G401 (cell line): ENCODE results near the gene PCDHGA11. TPM values are rescaled to one million over a fixed set of nuclear protein-coding genes. Genes with fewer than 3 reads are reported as not detected.
"Not testable (repeated sequence)": the region's sequence is repeated elsewhere in the genome, so short reads cannot be mapped to it uniquely, and the experiment has no call there.

Source experiments
- DNase-seq: peaks from one replicate; pipeline ENCODE4 v3.0.0-alpha.2; 2015; ENCODE audit warnings: low spot score
- in situ Hi-C: cut with HindIII; loops from 2 replicates; pipeline ENCODE4 v1.10.0; 2016; ENCODE audit warnings: low sequenced_read_pairs, mixed read lengths
- total RNA-seq: library from RNA; depleted of rRNA; stranded (reverse); fragments of >200 nt; shearing (Covaris generic); gene quantifications from 2 replicates; pipeline ENCODE4 v1.2.3, GENCODE V29; 2014

The PCDHGA11 gene
- total RNA-seq, 1 experiment from 2014 or later = not detected

- peak; percentile 5 for DNase-seq
- in situ Hi-C loops = not testable (repeated sequence)
Measured at GRCh38 chr5:141397756-141398551, 22.9 kb upstream of the PCDHGA11 start, which contains the start of gene PCDHGB5. Gene PCDHGB5 (plus strand): TSS chr5:141397947. CDS start chr5:141398128, 181 bp downstream.

GRCh38 chr5:141398608-141399007 is 22.2 kb upstream of the PCDHGA11 start:
- in situ Hi-C loops = no loop called here
- no peak for DNase-seq

GRCh38 chr5:141399555-141400258 is 21.1 kb upstream of the PCDHGA11 start:
- DNase-seq = no peak
- in situ Hi-C loops = no loop called here

- in situ Hi-C loops = no loop called here
- peak; percentile 37 for DNase-seq
Measured at GRCh38 chr5:141402553-141403243, 18.2 kb upstream of the PCDHGA11 start, which contains the start of gene PCDHGA9. Gene PCDHGA9 (plus strand): TSS chr5:141402778. CDS start chr5:141402953, 175 bp downstream.

- no peak for DNase-seq
- in situ Hi-C loops = no loop called here
Measured at GRCh38 chr5:141403387-141403786, 17.5 kb upstream of the PCDHGA11 start.

GRCh38 chr5:141407790-141408505 is 12.9 kb upstream of the PCDHGA11 start, which contains the start of gene PCDHGB6:
Gene PCDHGB6 (plus strand): TSS chr5:141408021. CDS start chr5:141408203, 182 bp downstream.
- DNase-seq = peak; percentile 9
- in situ Hi-C loops = not testable (repeated sequence)

- no peak for DNase-seq
- in situ Hi-C loops = no loop called here
Measured at GRCh38 chr5:141409598-141410306, 11.1 kb upstream of the PCDHGA11 start.

GRCh38 chr5:141411575-141411974 is 9.3 kb upstream of the PCDHGA11 start:
- no peak for DNase-seq
- in situ Hi-C loops = no loop called here

- in situ Hi-C loops = no loop called here
- DNase-seq = peak; percentile 36
Measured at GRCh38 chr5:141412854-141413539, 7.9 kb upstream of the PCDHGA11 start, which contains the start of gene PCDHGA10. Gene PCDHGA10 (plus strand): TSS chr5:141412987. CDS start chr5:141413176, 189 bp downstream.

- DNase-seq = no peak
- in situ Hi-C loops = no loop called here
Measured at GRCh38 chr5:141413540-141414069, 7.2 kb upstream of the PCDHGA11 start.

- DNase-seq, in situ Hi-C loops: not testable (repeated sequence)
Measured at GRCh38 chr5:141414548-141415274, 6.1 kb upstream of the PCDHGA11 start.

- DNase-seq = not testable (repeated sequence)
Measured at GRCh38 chr5:141415275-141415618, 5.6 kb upstream of the PCDHGA11 start.

GRCh38 chr5:141417494-141418172 is 3.2 kb upstream of the PCDHGA11 start, which contains the start of gene PCDHGB7:
Gene PCDHGB7 (plus strand): TSS chr5:141417677. CDS start chr5:141417860, 183 bp downstream.
- peak; percentile 67 for DNase-seq
- in situ Hi-C loops = not testable (repeated sequence)

More at GRCh38 chr5:141415275-141415618, 5.6 kb upstream of the PCDHGA11 start:
- in situ Hi-C loops = not testable (repeated sequence)

- in situ Hi-C loops = no loop called here
- no peak for DNase-seq
Measured at GRCh38 chr5:141419074-141419880, 1.6 kb upstream of the PCDHGA11 start.

- DNase-seq = no peak
- in situ Hi-C loops = no loop called here
Measured at GRCh38 chr5:141421489-141421855, 621 bp downstream of the PCDHGA11 start.
